Activated naive CD4-positive, alpha-beta T cell treated with anti-CD3 and anti-CD28 coated beads for 36 hours (primary cell): ENCODE data around the gene EXOG. TPM values are rescaled to one million over a fixed set of nuclear protein-coding genes. Genes with fewer than 3 reads are reported as not detected.

ENCODE experiments used
- CTCF ChIA-PET: fragments of 350-600 bp; sonication (Branson Sonifier 250); formaldehyde crosslinking; loops from one replicate; lab custom pipeline; 2021; ENCODE audit warnings: antibody characterized with exemption; lab: Charles Lee
- DNase-seq: peaks from one replicate; pipeline ENCODE4 v3.0.0-alpha.2; 2020
- H3K27ac Mint-ChIP-seq: one replicate; pipeline ENCODE4 v1.8.0; 2021; ENCODE audit warnings: mild to moderate bottlenecking, mixed read lengths
- H3K27me3 Mint-ChIP-seq: one replicate; pipeline ENCODE4 v1.8.0; 2021; ENCODE audit warnings: low read depth, mixed read lengths
- H3K36me3 Mint-ChIP-seq: one replicate; pipeline ENCODE4 v1.8.0; 2021; ENCODE audit warnings: low read depth, mixed read lengths
- H3K4me1 Mint-ChIP-seq: one replicate; pipeline ENCODE4 v1.8.0; 2021; ENCODE audit warnings: low read depth, mixed read lengths
- H3K4me3 Mint-ChIP-seq: one replicate; pipeline ENCODE4 v1.8.0; 2021; ENCODE audit warnings: mild to moderate bottlenecking, moderate library complexity, mixed read lengths
- H3K9me3 Mint-ChIP-seq: one replicate; pipeline ENCODE4 v1.8.0; 2021; ENCODE audit warnings: mixed read lengths
- intact Hi-C: fragments of 100-400 bp; cut with micrococcal nuclease; formaldehyde crosslinking; loops from one replicate; pipeline ENCODE4 v1.15.1; 2023
- total RNA-seq, 2 experiments: library from RNA; stranded (reverse); gene quantifications; one replicate each; pipeline ENCODE4 v1.2.3, GENCODE V29; 2021

The EXOG gene
- total RNA-seq, 2 experiments from 2014 or later = 15.9 to 17.3 TPM

GRCh38 chr3:38551026-38551832 lies 55.1 kb downstream of the EXOG start:
- intact Hi-C loops = no loop called here
- H3K9me3 Mint-ChIP-seq = peaks cover 5% of the 10 kb centered on the region
- H3K4me3 Mint-ChIP-seq = no peak overlapping the region
- peaks cover 1% of the 10 kb centered on the region for H3K27me3 Mint-ChIP-seq
- CTCF ChIA-PET = no interaction called here
- H3K36me3 Mint-ChIP-seq = no peaks in the 10 kb centered on the region
- DNase-seq = no peak
- H3K4me1 Mint-ChIP-seq = no peaks in the 10 kb centered on the region
- no peak overlapping the region for H3K27ac Mint-ChIP-seq

DNA sequence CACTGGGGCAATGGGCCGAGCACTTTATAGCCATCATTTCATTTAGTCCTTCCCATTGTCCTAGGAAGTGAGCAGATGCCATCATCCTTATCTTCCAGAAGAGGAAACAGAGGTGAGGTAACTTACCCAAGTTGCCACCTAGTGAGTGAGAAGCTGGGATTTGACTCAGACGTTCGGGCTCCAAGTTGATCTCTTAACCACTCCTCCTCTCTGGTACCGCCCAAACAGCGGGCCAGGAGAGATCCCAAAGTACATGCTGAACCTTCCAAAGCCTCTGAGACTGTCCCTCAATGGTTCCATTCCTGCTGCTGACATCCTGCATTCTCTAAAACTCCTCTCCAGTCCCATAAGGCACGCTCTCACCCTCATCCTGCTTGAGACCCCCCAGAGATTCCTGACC lies 56.2 kb downstream of the EXOG start:
- no peaks in the 10 kb centered on the region for H3K27me3 Mint-ChIP-seq
- intact Hi-C loops = no loop called here
- CTCF ChIA-PET = no interaction called here
- H3K27ac Mint-ChIP-seq = no peak overlapping the region
- H3K36me3 Mint-ChIP-seq = no peaks in the 10 kb centered on the region
- no peaks in the 10 kb centered on the region for H3K4me1 Mint-ChIP-seq
- no peak for DNase-seq
- no peak overlapping the region for H3K4me3 Mint-ChIP-seq
- H3K9me3 Mint-ChIP-seq = peaks cover 5% of the 10 kb centered on the region

- H3K36me3 Mint-ChIP-seq = no peaks in the 10 kb centered on the region
- H3K27ac Mint-ChIP-seq = no peak overlapping the region
- intact Hi-C loops = no loop called here
- no peak overlapping the region for H3K4me3 Mint-ChIP-seq
- H3K27me3 Mint-ChIP-seq = no peaks in the 10 kb centered on the region
- H3K4me1 Mint-ChIP-seq = no peaks in the 10 kb centered on the region
- DNase-seq = no peak
- H3K9me3 Mint-ChIP-seq = peaks cover 5% of the 10 kb centered on the region
- CTCF ChIA-PET = interaction anchor here (1.5 kb wide), 1 partner anchor 100 kb away, joined by 3 read pairs; no protein-coding TSS in a partner anchor
Measured at GRCh38 chr3:38553071-38553470, 56.9 kb downstream of the EXOG start.

- no peaks in the 10 kb centered on the region for H3K36me3 Mint-ChIP-seq
- H3K4me1 Mint-ChIP-seq = no peaks in the 10 kb centered on the region
- intact Hi-C loops = no loop called here
- H3K4me3 Mint-ChIP-seq = no peak overlapping the region
- H3K27ac Mint-ChIP-seq = no peak overlapping the region
- H3K9me3 Mint-ChIP-seq = peaks cover 5% of the 10 kb centered on the region
- DNase-seq = no peak
- H3K27me3 Mint-ChIP-seq = no peaks in the 10 kb centered on the region
- CTCF ChIA-PET = interaction anchor here (1.1 to 1.5 kb wide), 3 partner anchors 33 to 446 kb away, joined by 3 to 4 read pairs (median 3); no protein-coding TSS in a partner anchor
Measured at GRCh38 chr3:38554127-38554827, 58.1 kb downstream of the EXOG start.

DNA sequence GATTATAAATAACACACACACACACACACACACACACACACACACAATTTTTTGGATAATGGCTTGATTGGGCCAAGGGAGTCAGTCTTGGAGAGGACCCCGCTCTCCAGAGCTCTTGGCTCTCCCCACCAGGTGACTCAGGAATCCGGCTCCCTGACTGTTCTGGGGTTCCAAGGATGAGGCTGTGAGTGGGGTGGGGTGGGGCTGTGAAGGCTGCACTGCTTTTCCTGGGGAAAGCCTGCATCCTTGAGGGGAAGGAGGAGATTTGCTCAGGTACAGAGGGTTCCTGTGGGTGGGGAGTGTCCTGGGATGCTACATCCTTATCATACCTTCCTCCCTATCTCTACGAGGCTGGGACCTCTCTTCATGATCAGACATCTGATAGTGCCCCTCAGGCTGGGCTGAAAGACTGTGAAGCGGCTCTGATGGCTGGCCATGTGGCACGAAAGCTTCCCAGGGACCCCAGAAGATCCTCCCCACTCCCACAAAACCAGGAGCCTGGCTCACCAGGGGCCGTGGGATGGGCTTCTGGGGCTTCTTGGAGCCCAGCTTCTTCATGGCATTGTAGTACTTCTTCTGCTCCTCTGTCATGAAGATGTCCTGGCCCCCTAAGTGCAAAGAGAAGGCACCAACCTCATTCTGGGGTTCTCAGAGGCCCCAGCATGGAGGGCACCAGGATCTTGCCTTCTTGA lies 59.2 kb downstream of the EXOG start:
- CTCF ChIA-PET = interaction anchor here (1.5 kb wide), 1 partner anchor 34 kb away, joined by 4 read pairs; no protein-coding TSS in a partner anchor
- H3K27ac Mint-ChIP-seq = no peak overlapping the region
- H3K27me3 Mint-ChIP-seq = no peaks in the 10 kb centered on the region
- H3K9me3 Mint-ChIP-seq = peaks cover 5% of the 10 kb centered on the region
- no peaks in the 10 kb centered on the region for H3K4me1 Mint-ChIP-seq
- H3K36me3 Mint-ChIP-seq = no peaks in the 10 kb centered on the region
- DNase-seq = no peak
- intact Hi-C loops = no loop called here
- no peak overlapping the region for H3K4me3 Mint-ChIP-seq

- Mint-ChIP-seq H3K27ac (no peak overlapping the region), H3K27me3 (no peaks in the 10 kb centered on the region), H3K4me1 (no peaks in the 10 kb centered on the region), H3K9me3 (peaks cover 5% of the 10 kb centered on the region), H3K4me3 (no peak overlapping the region), H3K36me3 (no peaks in the 10 kb centered on the region)
- intact Hi-C loops = no loop called here
- CTCF ChIA-PET = no interaction called here
- no peak for DNase-seq
Measured at GRCh38 chr3:38555926-38556325, 59.8 kb downstream of the EXOG start.

- peaks cover 5% of the 10 kb centered on the region for H3K9me3 Mint-ChIP-seq
- H3K27me3 Mint-ChIP-seq = no peaks in the 10 kb centered on the region
- no peaks in the 10 kb centered on the region for H3K4me1 Mint-ChIP-seq
- no peak overlapping the region for H3K4me3 Mint-ChIP-seq
- intact Hi-C loops = no loop called here
- no peak overlapping the region for H3K27ac Mint-ChIP-seq
- CTCF ChIA-PET = no interaction called here
- DNase-seq = no peak
- no peaks in the 10 kb centered on the region for H3K36me3 Mint-ChIP-seq
Measured at GRCh38 chr3:38556640-38557358, 60.7 kb downstream of the EXOG start.

GRCh38 chr3:38558864-38559263 lies 62.7 kb downstream of the EXOG start:
- H3K36me3 Mint-ChIP-seq = no peaks in the 10 kb centered on the region
- H3K9me3 Mint-ChIP-seq = peaks cover 4% of the 10 kb centered on the region
- H3K27ac Mint-ChIP-seq = no peak overlapping the region
- H3K27me3 Mint-ChIP-seq = no peaks in the 10 kb centered on the region
- no peak for DNase-seq
- CTCF ChIA-PET = interaction anchor here (0.7 to 1.8 kb wide), 2 partner anchors 40 to 97 kb away, joined by 3 read pairs; no protein-coding TSS in a partner anchor
- no peaks in the 10 kb centered on the region for H3K4me1 Mint-ChIP-seq
- no peak overlapping the region for H3K4me3 Mint-ChIP-seq
- intact Hi-C loops = no loop called here

DNA sequence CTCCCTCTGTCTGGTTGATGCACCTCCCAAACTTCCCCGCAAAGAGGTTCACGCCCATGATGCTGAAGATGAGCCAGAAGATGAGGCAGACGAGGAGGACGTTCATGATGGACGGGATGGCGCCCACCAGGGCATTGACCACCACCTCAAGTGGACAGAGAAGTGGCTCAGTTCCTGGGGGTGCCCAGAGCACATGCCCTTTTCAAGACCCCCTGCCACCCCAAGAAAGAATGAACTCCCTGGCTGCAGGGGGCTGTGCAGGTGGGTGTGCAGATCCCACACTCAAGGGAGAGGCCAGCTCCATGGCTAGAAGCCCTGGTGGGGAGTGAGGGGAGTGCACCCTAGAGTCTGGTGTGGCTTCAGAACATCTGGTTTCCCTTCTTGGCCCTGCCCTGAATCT lies 64.1 kb downstream of the EXOG start:
- H3K36me3 Mint-ChIP-seq = no peaks in the 10 kb centered on the region
- CTCF ChIA-PET = no interaction called here
- no peak for DNase-seq
- no peaks in the 10 kb centered on the region for H3K27me3 Mint-ChIP-seq
- no peaks in the 10 kb centered on the region for H3K9me3 Mint-ChIP-seq
- no peak overlapping the region for H3K27ac Mint-ChIP-seq
- intact Hi-C loops = no loop called here
- H3K4me1 Mint-ChIP-seq = no peaks in the 10 kb centered on the region
- H3K4me3 Mint-ChIP-seq = no peak overlapping the region

DNA sequence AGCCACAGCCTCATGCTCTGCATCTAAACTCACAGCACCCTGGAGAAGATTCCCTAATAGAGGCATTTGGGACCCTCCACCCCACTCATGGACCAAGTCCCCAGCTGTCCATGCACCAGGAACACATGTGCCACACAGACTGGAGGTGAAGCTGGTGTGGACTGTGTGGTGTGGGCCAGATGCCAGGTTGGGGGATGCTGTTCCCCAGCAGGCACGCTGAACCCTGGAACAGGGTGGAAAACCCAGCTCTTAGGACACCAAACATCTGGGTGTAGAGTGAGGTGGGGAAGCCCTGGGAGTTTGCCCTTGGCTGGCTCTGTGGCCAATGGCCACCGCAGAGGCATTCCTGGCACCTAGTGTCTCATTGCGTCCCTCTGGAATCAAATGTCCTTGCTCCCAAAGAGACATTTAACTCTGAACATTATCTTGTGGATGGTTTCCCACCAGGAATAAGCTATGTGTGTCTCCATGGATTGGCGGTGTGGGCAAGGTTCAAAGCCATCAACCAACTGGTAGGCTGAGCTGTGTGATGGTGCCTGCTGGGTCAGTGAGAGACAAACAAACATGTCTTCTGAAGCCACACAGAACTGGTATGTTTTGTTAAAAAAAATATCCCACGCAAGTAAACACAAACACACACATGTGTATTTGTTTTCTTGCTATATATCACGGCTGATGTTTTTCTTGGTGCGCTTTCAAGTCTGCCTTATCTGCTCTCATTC lies 65.0 kb downstream of the EXOG start:
- CTCF ChIA-PET = no interaction called here
- H3K36me3 Mint-ChIP-seq = no peaks in the 10 kb centered on the region
- DNase-seq = no peak
- H3K9me3 Mint-ChIP-seq = no peaks in the 10 kb centered on the region
- H3K27ac Mint-ChIP-seq = no peak overlapping the region
- H3K4me3 Mint-ChIP-seq = no peak overlapping the region
- H3K27me3 Mint-ChIP-seq = no peaks in the 10 kb centered on the region
- no peaks in the 10 kb centered on the region for H3K4me1 Mint-ChIP-seq
- intact Hi-C loops = no loop called here

DNA sequence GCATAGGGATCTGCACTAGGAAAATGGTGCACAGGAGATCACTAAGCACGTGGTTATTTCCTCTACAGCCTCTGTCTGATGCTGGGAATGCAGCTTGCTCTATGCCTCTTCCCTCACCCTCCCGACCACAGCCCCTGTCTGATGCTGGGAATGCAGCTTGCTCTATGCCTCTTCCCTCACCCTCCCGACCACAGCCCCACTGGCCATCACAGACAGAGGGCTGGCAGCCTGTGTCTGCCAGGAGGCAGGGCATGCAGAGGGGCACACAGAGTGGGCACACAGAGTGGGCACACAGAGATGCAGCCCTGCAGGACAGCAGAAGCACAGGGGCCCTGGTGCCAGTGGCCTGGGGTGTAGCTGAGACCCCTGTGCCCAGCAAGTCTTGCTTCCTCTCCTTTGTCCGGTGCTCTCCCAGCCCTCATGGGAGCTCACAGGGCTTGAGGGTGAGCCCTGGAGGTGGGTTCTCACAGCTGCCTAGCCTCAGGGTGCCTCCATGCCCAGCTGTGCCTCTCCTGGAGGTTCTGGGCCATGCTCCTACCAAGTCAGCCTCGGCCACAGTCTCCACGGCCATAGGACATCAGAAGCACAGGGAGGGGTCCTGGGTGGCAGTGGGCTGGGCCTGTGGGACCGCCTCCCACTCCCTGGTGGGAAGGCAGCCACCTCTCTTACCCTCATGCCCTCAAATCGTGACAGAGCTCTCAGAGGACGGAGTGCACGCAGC lies 65.8 kb downstream of the EXOG start:
- DNase-seq = no peak

More for the DNA sequence above, 65.8 kb downstream of the EXOG start:
- H3K27me3 Mint-ChIP-seq = no peaks in the 10 kb centered on the region
- no peak overlapping the region for H3K27ac Mint-ChIP-seq
- intact Hi-C loops = no loop called here
- no peaks in the 10 kb centered on the region for H3K9me3 Mint-ChIP-seq
- no peaks in the 10 kb centered on the region for H3K4me1 Mint-ChIP-seq
- CTCF ChIA-PET = interaction anchor here (1.1 kb wide), 1 partner anchor 40 kb away, joined by 3 read pairs; no protein-coding TSS in a partner anchor
- no peaks in the 10 kb centered on the region for H3K36me3 Mint-ChIP-seq
- no peak overlapping the region for H3K4me3 Mint-ChIP-seq
